K562 (cell line): Measurements from ENCODE around the gene PDIA4. TPM values are rescaled to one million over a fixed set of nuclear protein-coding genes. Genes with fewer than 3 reads are reported as not detected.
A peak's percentile ranks its signal among the peaks of the same experiment; 100 is the strongest.

ENCODE experiments used
- ETV1 ChIP-seq: fragments of 450-650 bp; conservative IDR thresholded peaks from 2 replicates; pipeline ENCODE4 v1.6.1; 2016; ENCODE audit warnings: missing genetic modification characterization, control low read depth, low read depth, missing compliant biosample characterization
- EZH2 ChIP-seq: IDR thresholded peaks from 2 replicates; pipeline ENCODE4 v1.6.1; 2012; ENCODE audit warnings: low read depth, mild to moderate bottlenecking, inconsistent platforms, low read length, borderline replicate concordance
- HMG20A ChIP-seq: fragments of 450-650 bp; formaldehyde crosslinking; conservative IDR thresholded peaks from 2 replicates; pipeline ENCODE4 v1.4.0; 2020; ENCODE audit warnings: mild to moderate bottlenecking, mixed read lengths
- IRF2 ChIP-seq: sonication (generic); formaldehyde crosslinking; IDR thresholded peaks from 2 replicates; pipeline ENCODE4 v1.8.1; 2022; ENCODE audit warnings: mild to moderate bottlenecking, missing genetic modification reagents
- RUNX1 ChIP-seq: sonication (generic); IDR thresholded peaks from 2 replicates; pipeline ENCODE4 v1.6.1; 2016; ENCODE audit warnings: antibody characterized with exemption, low read depth
- SAP30 ChIP-seq: fragments of 200-600 bp; sonication (generic); IDR thresholded peaks from 2 replicates; pipeline ENCODE4 v1.6.1; 2012; ENCODE audit warnings: borderline replicate concordance, low read depth, mild to moderate bottlenecking, moderate library complexity, low read length, control low read depth, inconsistent platforms; ENCODE audit not compliant: insufficient read depth, poor library complexity, severe bottlenecking
- SRSF9 ChIP-seq: fragments of 200-400 bp; formaldehyde crosslinking; IDR thresholded peaks from 2 replicates; pipeline ENCODE4 v1.6.1; 2017; ENCODE audit warnings: low read depth, low read length, borderline replicate concordance
- ZNF184 ChIP-seq: sonication (generic); formaldehyde crosslinking; IDR thresholded peaks from 2 replicates; pipeline ENCODE4 v1.5.0; 2020; ENCODE audit warnings: missing genetic modification reagents
- ZSCAN32 ChIP-seq: fragments of 450-650 bp; formaldehyde crosslinking; IDR thresholded peaks from 2 replicates; pipeline ENCODE4 v1.4.0; 2020; ENCODE audit warnings: mild to moderate bottlenecking, moderate library complexity
- polyA plus RNA-seq, 8 experiments: library from polyadenylated mRNA; depleted of rRNA in 4 of 8; stranded (reverse) in 5 of 8; unstranded in 3 of 8; fragments of >200 nt; fragmentation: Nextera tagmentation in 2 of 8; fragmentation: Illumina TruSeq in 1 of 8; extraction: Ambion mirVana in 2 of 8; extraction: Trizol in 1 of 8; gene quantifications; 2 replicates each; pipeline versions ENCODE4 v1.2.1 to v1.2.3, GENCODE V29; 2011 to 2014; ENCODE audit warnings: inconsistent platforms in 1 of 8, missing spikeins in 1 of 8
- total RNA-seq, 7 experiments: library from RNA; depleted of rRNA in 6 of 7; stranded (reverse); fragments of >200 nt in 6 of 7; fragmentation: Illumina TruSeq in 2 of 7; extraction: Trizol in 2 of 7; gene quantifications; 2 replicates each; pipeline versions ENCODE4 v1.2.1 to v1.2.3, GENCODE V29; 2011 to 2021; ENCODE audit warnings: low replicate concordance in 1 of 7
- TF ChIP-seq, protein P1 (sequence below): sonication (generic); formaldehyde crosslinking; IDR thresholded peaks from 2 replicates; pipeline ENCODE4 v1.8.0; 2022; ENCODE audit warnings: mild to moderate bottlenecking, missing genetic modification reagents
- TF ChIP-seq, protein P2 (sequence below): fragments of 250-450 bp; sonication (Bioruptor Pico); IDR thresholded peaks from 2 replicates; pipeline ENCODE4 v1.4.0; 2020
- TF ChIP-seq, protein P3 (sequence below): sonication (generic); formaldehyde crosslinking; IDR thresholded peaks from 2 replicates; pipeline ENCODE4 v1.8.0; 2022; ENCODE audit warnings: missing genetic modification reagents, mild to moderate bottlenecking, borderline replicate concordance

PDIA4 gene
- total and polyA plus RNA-seq, 9 of the 15 experiments (the other 6 are each of a cell fraction or from before 2014, with no cell fraction given): 9.1 to 175 (median 146) TPM

DNA sequence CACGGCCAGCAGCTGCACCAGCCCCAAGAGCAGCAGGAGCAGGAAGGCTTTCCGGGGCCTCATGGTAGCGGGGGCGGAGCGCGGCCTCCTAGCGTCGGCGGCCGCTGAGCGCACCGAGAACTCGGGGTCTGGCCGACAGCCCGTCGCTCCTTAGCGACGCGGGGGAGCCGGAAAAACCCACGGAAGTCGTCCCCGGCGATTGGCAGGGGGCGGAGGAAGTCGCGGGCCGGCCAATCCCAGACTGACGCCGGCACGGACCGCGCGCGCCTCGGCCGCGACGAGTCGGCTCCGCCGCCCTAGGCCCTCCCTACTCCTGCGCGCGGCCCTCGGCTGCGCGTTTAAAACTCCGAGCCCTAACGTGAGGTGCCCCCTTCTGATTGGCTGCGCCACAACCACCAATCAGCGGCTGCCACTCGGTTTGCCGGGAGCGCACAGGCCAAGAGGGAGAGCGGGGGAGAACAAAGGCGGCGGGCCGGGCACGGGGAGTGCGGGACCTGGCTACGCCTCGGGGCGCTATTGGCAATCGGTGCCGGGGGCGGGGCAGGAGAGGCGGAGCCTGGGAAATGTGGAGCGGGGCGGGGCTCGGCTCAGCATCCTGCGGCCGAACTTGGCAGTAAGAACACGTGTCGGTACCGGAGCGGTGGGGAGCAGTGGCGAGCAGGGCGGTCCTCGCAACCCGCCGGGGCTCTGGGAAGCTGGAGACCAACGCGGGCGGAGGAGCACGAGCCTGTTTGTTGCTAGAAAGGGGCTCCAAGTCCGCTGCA, at the start of gene PDIA4 (continued):
- TF ChIP-seq, protein P1, sequence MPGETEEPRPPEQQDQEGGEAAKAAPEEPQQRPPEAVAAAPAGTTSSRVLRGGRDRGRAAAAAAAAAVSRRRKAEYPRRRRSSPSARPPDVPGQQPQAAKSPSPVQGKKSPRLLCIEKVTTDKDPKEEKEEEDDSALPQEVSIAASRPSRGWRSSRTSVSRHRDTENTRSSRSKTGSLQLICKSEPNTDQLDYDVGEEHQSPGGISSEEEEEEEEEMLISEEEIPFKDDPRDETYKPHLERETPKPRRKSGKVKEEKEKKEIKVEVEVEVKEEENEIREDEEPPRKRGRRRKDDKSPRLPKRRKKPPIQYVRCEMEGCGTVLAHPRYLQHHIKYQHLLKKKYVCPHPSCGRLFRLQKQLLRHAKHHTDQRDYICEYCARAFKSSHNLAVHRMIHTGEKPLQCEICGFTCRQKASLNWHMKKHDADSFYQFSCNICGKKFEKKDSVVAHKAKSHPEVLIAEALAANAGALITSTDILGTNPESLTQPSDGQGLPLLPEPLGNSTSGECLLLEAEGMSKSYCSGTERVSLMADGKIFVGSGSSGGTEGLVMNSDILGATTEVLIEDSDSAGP (CRISPR knock-in tag): no peak
- TF ChIP-seq, protein P2, sequence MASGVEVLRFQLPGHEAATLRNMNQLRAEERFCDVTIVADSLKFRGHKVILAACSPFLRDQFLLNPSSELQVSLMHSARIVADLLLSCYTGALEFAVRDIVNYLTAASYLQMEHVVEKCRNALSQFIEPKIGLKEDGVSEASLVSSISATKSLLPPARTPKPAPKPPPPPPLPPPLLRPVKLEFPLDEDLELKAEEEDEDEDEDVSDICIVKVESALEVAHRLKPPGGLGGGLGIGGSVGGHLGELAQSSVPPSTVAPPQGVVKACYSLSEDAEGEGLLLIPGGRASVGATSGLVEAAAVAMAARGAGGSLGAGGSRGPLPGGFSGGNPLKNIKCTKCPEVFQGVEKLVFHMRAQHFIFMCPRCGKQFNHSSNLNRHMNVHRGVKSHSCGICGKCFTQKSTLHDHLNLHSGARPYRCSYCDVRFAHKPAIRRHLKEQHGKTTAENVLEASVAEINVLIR: 0 out of 2 replicates have a peak, but pooled peaks have one; percentile 18
- TF ChIP-seq, protein P3, sequence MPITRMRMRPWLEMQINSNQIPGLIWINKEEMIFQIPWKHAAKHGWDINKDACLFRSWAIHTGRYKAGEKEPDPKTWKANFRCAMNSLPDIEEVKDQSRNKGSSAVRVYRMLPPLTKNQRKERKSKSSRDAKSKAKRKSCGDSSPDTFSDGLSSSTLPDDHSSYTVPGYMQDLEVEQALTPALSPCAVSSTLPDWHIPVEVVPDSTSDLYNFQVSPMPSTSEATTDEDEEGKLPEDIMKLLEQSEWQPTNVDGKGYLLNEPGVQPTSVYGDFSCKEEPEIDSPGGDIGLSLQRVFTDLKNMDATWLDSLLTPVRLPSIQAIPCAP (CRISPR knock-in tag): no peak; the same call in 1 of the 2 replicates
- TF ChIP-seq EZH2: no peak
- peak; percentile 75 for TF ChIP-seq ETV1
- no peak for TF ChIP-seq ZSCAN32 (CRISPR knock-in tag)
- TF ChIP-seq SAP30: peak; percentile 95
- no peak for TF ChIP-seq IRF2 (CRISPR knock-in tag)
- TF ChIP-seq ZNF184: no peak
- 0 out of 2 replicates have a peak, but pooled peaks have one; percentile 37 for TF ChIP-seq RUNX1
- TF ChIP-seq SRSF9: no peak
- TF ChIP-seq HMG20A (CRISPR knock-in tag): no peak; the same call in 1 of the 2 replicates
- TF ChIP-seq, all 486 proteins: peak for 207
